Activated CD8-positive, alpha-beta T cell treated with anti-CD3 and anti-CD28 coated beads for 36 hours (primary cell): ENCODE data around the gene RDH5. TPM values are rescaled to one million over a fixed set of nuclear protein-coding genes. Genes with fewer than 3 reads are reported as not detected.

ENCODE experiments used
- ATAC-seq: fragments of 200-7000 bp; cut with Tn5 transposase; one replicate; pipeline ENCODE4 v1.10.0; 2021; ENCODE audit warnings: mild to moderate bottlenecking, moderate library complexity
- CTCF ChIA-PET: fragments of 350-600 bp; sonication (Branson Sonifier 250); formaldehyde crosslinking; loops from one replicate; lab custom pipeline; 2021; ENCODE audit warnings: antibody characterized with exemption; lab: Charles Lee
- POLR2A ChIA-PET: fragments of 350-600 bp; sonication (Branson Sonifier 250); formaldehyde crosslinking; loops from one replicate; lab custom pipeline; 2021; ENCODE audit warnings: antibody characterized with exemption; lab: Charles Lee
- DNase-seq: peaks from one replicate; pipeline ENCODE4 v3.0.0-alpha.2; 2020
- H3K27ac Mint-ChIP-seq: one replicate; pipeline ENCODE4 v1.8.0; 2021; ENCODE audit warnings: mild to moderate bottlenecking, mixed read lengths
- H3K27me3 Mint-ChIP-seq: one replicate; pipeline ENCODE4 v1.8.0; 2021; ENCODE audit warnings: mixed read lengths
- H3K36me3 Mint-ChIP-seq: one replicate; pipeline ENCODE4 v1.8.0; 2021; ENCODE audit warnings: low read depth, mixed read lengths
- H3K4me1 Mint-ChIP-seq: one replicate; pipeline ENCODE4 v1.8.0; 2021; ENCODE audit warnings: low read depth, mixed read lengths
- H3K4me3 Mint-ChIP-seq: one replicate; pipeline ENCODE4 v1.8.0; 2021; ENCODE audit warnings: mild to moderate bottlenecking, moderate library complexity, mixed read lengths
- H3K9me3 Mint-ChIP-seq: one replicate; pipeline ENCODE4 v1.8.0; 2021; ENCODE audit warnings: mixed read lengths
- intact Hi-C: fragments of 100-400 bp; cut with micrococcal nuclease; formaldehyde crosslinking; loops from one replicate; pipeline ENCODE4 v1.10.0; 2022
- total RNA-seq, 2 experiments: library from RNA; stranded (reverse); gene quantifications; one replicate each; pipeline ENCODE4 v1.2.3, GENCODE V29; 2021
- TF ChIP-seq, protein P1 (sequence below): fragments of 200-600 bp; IDR thresholded peaks from one replicate; pipeline ENCODE4 v1.8.0; 2022; ENCODE audit warnings: antibody characterized with exemption, mild to moderate bottlenecking

RDH5 gene
- total RNA-seq, 2 experiments from 2014 or later: 5.3 to 6.8 TPM

DNA sequence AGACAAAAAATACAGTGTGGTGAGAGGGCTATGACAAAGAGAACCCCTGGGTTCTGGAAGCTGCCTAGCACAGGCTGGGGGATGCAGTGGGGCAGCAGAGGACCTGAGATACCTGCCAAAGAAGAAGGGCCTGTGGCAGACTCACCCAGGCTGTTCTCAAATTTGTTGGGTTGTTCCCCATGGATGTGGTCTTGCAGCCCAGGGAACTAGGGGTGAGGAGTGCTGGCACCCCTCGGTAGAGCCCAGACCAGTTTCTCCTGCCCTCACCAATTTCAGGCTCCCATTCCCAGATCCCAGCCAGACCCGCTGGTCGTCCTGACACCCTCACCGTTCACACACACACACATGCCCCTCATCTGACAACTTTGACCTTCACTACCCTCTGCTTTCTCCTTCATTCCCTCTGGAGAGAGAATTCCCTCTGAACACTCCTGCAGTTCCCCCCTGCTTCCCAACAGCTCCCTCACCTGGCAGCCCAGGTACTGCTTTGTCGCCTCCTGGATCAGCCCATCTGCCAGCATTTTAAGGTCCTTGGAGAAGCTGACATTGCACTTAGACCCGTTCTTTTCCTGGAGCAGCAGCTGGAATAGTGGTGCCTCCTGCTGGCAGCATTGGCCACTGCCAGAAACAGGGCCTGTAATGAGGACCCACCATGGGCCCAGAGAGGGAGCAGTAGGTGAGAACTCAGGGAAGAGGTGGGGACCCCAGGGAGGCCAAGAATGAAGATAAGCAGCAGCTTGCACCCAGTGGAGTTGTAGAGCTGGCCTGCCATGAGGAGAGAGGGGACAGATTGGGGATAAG lies 16.8 kb downstream of the RDH5 start:
- Mint-ChIP-seq H3K4me1 (peaks cover 19% of the 10 kb centered on the region), H3K27ac (peak overlapping the region; percentile 92), H3K36me3 (no peaks in the 10 kb centered on the region), H3K27me3 (no peaks in the 10 kb centered on the region), H3K9me3 (no peaks in the 10 kb centered on the region), H3K4me3 (peak overlapping the region; percentile 35)
- POLR2A ChIA-PET: interaction anchor here (0.6 to 3.7 kb wide), 7 partner anchors 7 to 307 kb away, joined by 3 to 22 read pairs (median 6); partner anchors contain the start of genes CD63, PYM1 and RDH5
- CTCF ChIA-PET: interaction anchor here (1.3 to 5.7 kb wide), 24 partner anchors 7 to 548 kb away, joined by 3 to 87 read pairs (median 18); partner anchors contain the start of genes BLOC1S1, CD63, DNAJC14 and ITGA7
- ATAC-seq: peak; percentile 38
- TF ChIP-seq, protein P1, sequence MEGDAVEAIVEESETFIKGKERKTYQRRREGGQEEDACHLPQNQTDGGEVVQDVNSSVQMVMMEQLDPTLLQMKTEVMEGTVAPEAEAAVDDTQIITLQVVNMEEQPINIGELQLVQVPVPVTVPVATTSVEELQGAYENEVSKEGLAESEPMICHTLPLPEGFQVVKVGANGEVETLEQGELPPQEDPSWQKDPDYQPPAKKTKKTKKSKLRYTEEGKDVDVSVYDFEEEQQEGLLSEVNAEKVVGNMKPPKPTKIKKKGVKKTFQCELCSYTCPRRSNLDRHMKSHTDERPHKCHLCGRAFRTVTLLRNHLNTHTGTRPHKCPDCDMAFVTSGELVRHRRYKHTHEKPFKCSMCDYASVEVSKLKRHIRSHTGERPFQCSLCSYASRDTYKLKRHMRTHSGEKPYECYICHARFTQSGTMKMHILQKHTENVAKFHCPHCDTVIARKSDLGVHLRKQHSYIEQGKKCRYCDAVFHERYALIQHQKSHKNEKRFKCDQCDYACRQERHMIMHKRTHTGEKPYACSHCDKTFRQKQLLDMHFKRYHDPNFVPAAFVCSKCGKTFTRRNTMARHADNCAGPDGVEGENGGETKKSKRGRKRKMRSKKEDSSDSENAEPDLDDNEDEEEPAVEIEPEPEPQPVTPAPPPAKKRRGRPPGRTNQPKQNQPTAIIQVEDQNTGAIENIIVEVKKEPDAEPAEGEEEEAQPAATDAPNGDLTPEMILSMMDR: peak; percentile 85
- peak; percentile 83 for DNase-seq
- intact Hi-C loops: loop anchor here (5.0 to 10.0 kb wide), 3 partner anchors 80 to 238 kb away; partner anchors contain the start of genes ORMDL2, PYM1, RAB5B and SARNP

DNA sequence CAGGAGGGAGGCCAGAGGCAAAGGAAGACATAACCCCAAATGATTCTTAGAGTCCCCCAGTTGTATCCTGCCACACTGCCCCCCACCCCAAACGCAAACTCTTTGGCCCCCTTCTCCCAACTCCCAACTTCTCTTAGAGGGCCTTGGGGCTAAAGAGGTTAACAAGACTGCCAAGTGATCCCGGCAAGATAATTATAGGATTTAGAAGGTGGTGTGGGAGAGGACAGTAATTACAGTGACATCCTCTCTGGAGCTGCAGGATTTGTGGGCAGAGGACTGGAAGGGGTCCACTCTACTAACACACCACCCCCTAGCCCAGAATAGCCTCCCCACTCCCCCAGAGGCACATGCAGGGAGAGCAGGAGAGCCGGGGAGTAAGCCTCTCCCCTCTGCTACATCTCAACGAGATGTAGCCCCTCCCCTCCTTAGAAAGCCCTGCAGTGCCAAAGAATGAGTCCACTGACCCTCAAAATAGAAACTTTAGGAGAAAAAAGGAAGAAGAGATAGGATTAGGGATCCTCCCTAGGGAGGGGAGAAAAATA lies 17.5 kb downstream of the RDH5 start:
- Mint-ChIP-seq H3K9me3 (no peaks in the 10 kb centered on the region), H3K4me1 (peaks cover 24% of the 10 kb centered on the region), H3K4me3 (peak overlapping the region; percentile 72), H3K27me3 (no peaks in the 10 kb centered on the region), H3K36me3 (no peaks in the 10 kb centered on the region), H3K27ac (peak overlapping the region; percentile 92)
- intact Hi-C loops: loop anchor here (2.0 to 10.0 kb wide), 4 partner anchors 80 to 303 kb away; partner anchors contain the start of genes ORMDL2, PYM1, RAB5B and RPS26
- CTCF ChIA-PET: interaction anchor here (0.8 to 5.7 kb wide), 51 partner anchors 8 to 574 kb away, joined by 3 to 87 read pairs (median 9); partner anchors contain the start of genes BLOC1S1, CD63, DNAJC14 and ITGA7
- ATAC-seq (peak; percentile 14), DNase-seq (no peak)
- POLR2A ChIA-PET: interaction anchor here (0.6 to 3.7 kb wide), 11 partner anchors 8 to 379 kb away, joined by 3 to 22 read pairs (median 4); partner anchors contain the start of genes CD63, PYM1, RDH5 and RPL41
- TF ChIP-seq, protein P1: no peak

DNA sequence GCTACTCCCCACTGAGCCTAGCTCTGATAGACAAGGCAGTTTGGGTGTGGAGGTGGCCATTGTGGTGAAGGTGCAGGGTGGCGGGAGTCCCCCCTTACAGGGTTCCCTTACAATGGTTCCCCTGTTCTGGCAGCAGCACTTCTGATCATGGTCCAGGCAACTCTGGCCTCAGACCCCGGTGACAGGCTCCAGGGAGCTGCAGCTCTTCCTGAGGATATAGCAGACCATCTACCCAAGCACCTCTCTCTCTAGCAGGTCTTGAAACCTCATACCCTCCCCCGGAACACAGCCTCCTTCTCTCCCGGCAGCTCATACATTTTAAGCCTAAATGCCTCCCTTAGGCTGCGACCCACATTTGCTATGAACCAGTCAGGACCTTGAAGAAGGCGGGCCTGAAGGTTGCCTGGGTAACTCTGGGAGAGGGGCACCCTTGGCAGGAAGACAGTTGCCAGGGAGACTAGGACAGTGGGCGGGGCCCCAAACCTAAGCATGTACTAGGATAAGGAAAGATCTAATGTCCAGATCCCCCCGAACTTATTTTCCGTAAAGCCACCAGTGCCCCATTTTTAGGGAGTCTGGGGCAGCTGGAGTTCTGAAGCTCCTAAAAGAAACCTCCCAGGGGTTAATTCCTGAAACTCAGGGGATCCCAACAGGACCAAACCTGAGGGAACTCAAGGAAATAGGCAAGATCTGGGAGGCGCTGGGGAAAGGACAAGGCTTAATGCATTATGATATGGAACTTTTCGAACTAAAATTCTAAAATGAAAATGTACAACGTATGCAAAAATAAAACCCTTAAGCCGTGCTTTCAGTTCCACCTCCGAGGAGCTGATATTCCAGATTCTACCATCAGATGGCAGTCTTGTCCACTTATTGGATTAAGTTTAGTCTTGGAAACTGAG lies 18.2 kb downstream of the RDH5 start:
- H3K4me1 Mint-ChIP-seq: peaks cover 25% of the 10 kb centered on the region
- intact Hi-C loops: loop anchor here (2.0 to 10.0 kb wide), 4 partner anchors 79 to 302 kb away; partner anchors contain the start of genes ORMDL2, PYM1, RAB5B and RPS26
- peak overlapping the region; percentile 92 for H3K27ac Mint-ChIP-seq
- H3K4me3 Mint-ChIP-seq: peak overlapping the region; percentile 72
- ATAC-seq: peak; percentile 88
- DNase-seq: peak; percentile 92
- no peaks in the 10 kb centered on the region for H3K36me3 Mint-ChIP-seq
- TF ChIP-seq, protein P1: peak; percentile 93
- no peaks in the 10 kb centered on the region for H3K27me3 Mint-ChIP-seq
- ChIA-PET POLR2A (interaction anchor here (0.9 to 3.7 kb wide), 14 partner anchors 9 to 378 kb away, joined by 3 to 22 read pairs (median 4); partner anchors contain the start of genes CD63, PYM1, RDH5 and RPL41), CTCF (interaction anchor here (0.6 to 5.7 kb wide), 71 partner anchors 8 to 573 kb away, joined by 3 to 87 read pairs (median 5); partner anchors contain the start of genes BLOC1S1, CD63, DNAJC14 and ERBB3)
- no peaks in the 10 kb centered on the region for H3K9me3 Mint-ChIP-seq

DNA sequence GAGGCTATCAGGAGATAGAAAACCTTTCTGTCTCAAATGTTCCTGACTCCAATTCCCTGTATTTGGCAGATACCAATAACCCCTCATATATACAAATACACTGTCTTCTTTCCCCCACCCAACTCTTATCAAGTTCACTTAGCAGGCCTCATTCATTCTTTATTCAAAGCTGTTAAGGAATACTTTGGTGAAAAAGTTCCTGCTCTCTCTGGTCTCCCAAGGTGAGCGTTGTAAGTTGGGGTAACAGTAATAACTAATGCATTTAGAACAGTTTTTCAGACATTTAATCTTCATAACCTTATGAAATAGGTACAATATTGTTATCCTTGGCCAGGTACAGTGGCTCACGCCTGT lies 18.8 kb downstream of the RDH5 start:
- ChIA-PET CTCF (interaction anchor here (0.6 to 5.7 kb wide), 58 partner anchors 9 to 453 kb away, joined by 3 to 87 read pairs (median 6); partner anchors contain the start of genes BLOC1S1, CD63, DNAJC14 and ERBB3), POLR2A (interaction anchor here (1.0 to 3.7 kb wide), 13 partner anchors 9 to 378 kb away, joined by 3 to 22 read pairs (median 4); partner anchors contain the start of genes CD63, PYM1, RDH5 and RPL41)
- no peaks in the 10 kb centered on the region for H3K9me3 Mint-ChIP-seq
- H3K36me3 Mint-ChIP-seq: no peaks in the 10 kb centered on the region
- H3K4me1 Mint-ChIP-seq: peaks cover 25% of the 10 kb centered on the region
- intact Hi-C loops: loop anchor here (2.0 to 10.0 kb wide), 4 partner anchors 78 to 302 kb away; partner anchors contain the start of genes ORMDL2, PYM1, RAB5B and RPS26
- peak overlapping the region; percentile 72 for H3K4me3 Mint-ChIP-seq
- TF ChIP-seq, protein P1: peak; percentile 22
- peak overlapping the region; percentile 92 for H3K27ac Mint-ChIP-seq
- ATAC-seq (no peak), DNase-seq (no peak)
- no peaks in the 10 kb centered on the region for H3K27me3 Mint-ChIP-seq
